GM19025 (cell line): ENCODE data around the gene TENT5C.

Experiments
- ATAC-seq: cut with Tn5 transposase; IDR thresholded peaks from one replicate; pipeline ENCODE4 v1.9.1; 2021; ENCODE audit warnings: mild to moderate bottlenecking, low read depth, moderate library complexity; ENCODE audit not compliant: unreplicated experiment

TENT5C gene

DNA sequence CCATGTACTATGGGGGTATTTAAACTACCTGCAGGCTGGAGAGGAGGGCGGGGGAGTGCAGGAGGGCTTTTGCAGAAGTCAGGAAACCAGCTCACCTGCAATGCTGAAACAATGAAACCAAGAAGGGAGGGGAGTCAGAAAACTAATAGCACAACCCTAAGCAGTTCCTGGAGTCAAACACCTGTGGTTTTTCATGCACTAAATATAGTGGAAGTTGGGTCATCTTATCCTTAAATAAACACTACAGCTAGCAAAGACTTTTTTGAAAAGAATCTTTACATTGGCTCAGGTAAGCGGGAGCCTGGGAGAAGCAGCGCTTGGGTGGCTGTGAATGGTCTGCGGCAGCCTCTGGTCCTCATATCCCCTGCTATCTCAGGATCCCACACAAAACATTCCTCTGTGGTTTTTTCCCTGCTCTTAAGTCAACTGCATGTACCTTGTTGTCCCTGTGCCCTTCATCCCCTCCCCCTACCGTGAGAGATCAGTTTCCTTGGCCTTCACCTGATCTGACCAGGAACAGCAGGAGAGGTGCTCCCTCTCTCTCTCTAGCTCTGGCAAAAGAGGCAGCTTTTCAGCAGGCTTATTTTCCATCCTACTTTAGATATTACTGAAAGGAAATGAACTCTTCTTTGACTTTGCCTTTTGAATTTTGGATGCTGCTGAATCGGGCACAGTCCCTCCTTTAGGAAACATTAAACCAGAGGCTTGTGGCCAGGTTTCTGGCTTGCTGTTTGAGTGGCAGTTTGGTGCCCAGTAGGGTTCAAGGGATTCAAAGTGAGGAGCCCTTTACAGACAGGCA lies 26.6 kb downstream of the TENT5C start:
- ATAC-seq: no peak

DNA sequence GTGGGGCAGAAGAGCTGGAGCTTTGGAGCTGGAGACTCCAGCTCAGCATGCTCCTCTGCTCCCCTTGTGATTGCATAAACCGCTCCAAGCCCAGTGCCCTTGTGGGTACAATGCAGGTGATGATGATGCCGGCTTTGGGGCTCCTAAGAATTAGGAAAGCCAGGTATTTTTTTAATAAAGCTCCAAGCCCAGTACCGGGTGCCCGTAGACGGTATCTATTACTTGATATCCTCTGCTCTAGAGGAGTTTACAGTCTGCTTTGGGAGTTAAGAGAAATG lies 27.2 kb downstream of the TENT5C start:
- ATAC-seq: no peak

DNA sequence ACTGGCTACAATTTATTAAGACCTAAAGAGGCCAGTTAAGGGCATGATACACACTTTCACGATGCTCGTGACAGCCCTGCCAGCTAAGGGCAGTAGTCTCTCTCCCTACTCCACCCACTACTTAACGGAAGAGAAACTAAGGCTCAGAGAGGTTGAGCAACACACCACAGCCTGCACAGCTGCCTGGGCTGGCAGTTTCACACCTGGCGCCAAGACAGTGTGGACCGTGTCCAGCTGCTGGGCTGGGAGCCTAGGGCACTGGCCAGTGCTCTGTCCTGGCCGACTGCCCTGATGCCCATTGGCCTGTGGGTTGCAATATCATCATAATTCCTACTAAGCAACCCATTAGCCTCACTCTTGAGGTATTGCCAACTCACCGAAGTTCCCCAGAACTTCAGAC lies 27.6 kb downstream of the TENT5C start:
- ATAC-seq: no peak

DNA sequence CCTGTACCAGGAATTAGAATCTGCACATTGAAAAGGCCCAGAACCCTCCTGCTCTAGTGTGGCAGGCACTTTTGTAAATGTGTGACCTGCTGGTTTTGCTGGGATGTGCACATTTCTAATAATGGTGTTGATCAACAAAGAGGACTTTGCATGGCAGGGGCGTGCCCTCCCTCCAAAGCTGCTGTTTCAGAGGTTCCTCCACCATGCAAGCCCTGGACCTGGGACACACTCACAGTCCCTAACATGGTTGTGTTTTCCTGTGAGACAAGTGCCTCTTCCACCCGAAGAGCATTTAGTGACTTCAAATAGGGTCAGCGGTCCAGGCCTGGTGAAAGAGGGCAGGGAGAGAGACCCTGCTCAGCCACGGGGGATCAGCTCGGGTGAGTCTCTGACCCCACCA lies 28.1 kb downstream of the TENT5C start:
- ATAC-seq: no peak

DNA sequence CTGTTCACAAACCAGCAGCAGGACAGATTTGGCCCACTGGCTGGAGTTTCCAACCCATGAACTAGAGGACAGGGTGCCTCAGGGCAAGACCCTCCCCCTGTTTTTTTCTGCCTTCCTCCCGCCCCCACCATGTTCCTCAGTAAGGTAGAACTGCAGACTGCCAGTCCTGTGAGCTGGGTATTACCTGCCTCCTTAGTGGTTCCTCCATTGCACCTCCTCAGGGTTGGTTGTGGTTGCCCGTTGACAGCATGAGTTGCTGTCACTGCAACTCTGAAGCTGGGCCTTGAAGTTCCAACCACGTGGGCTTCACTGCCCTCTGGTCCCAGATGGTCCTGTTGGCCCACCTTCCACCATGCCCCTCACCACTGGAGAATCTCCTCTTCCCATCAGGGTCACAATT lies 28.8 kb downstream of the TENT5C start:
- no peak for ATAC-seq

DNA sequence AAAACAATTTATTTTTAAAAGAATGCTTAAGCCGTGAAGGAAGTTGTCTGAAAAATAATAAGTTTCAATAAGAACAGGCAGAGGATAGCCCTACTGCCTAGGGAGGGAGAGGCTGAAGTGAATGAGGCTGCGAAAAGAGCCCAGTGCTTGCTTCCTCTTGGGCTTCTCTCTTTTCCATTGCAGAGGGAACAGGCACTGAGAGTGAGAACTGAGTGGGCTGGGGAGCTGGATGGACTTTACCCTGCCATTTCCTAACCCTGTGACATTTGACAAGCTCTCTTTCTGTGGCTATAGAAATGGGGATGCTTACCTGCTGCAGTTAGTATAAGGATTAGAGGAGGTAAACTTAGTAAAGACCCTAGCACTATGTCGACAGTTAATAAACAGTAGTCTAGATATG lies 30.0 kb downstream of the TENT5C start:
- ATAC-seq: no peak

DNA sequence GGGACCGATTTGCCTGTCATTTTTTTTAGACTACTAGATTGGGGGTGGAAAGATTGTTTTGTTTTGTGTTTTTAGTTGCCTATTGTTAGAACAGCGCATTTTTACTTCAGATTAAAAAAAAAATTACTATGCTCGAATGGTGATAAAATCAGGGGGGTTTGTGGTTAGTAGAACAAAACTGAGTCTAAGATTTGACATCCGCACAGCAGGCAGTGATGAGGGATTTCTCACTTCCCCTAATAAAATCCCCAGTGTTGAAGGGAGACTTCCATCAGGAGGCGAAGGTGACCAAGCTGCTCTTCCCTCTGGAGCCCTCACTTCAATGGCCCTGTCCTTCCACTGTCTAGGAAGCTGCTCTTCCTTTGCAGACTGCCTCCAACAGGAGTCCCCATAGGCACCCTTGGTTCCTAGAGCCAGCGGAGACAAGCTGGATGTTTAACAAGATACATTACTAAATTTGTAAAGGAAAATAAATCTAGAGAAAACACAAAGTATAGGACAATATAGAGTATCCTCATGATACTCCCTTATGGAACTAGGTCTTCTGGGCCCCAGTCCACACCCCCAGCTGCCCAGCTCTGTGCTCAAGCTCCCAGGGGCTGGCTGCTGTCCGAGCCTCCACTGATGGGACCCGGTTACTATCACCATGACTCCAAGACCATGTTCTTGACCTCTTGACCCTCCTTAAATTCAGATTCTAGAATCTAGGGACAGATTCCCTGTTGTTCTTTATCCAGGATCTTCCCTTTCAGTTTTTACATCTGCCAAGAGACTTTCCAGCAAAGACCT lies 31.0 kb downstream of the TENT5C start:
- no peak for ATAC-seq

DNA sequence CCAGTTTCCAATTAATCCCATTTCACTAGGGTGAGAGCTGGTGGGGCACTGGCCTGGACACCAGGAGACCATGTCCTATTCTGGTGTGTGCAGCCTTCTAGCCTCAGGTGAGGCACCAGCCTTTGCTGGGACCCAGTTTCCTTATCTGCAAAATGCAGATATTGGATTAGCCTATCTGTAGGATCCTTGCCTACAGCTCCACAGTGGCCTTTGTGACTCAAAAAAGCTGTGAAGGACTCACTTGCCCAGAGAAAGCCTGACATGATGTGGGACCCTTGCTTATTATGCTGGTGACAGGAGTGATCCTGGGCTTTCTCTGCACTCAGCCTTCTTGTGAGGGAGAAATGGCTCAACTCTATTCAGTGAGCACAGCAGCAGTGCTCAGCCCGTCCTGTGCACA lies 32.3 kb downstream of the TENT5C start:
- ATAC-seq: no peak

DNA sequence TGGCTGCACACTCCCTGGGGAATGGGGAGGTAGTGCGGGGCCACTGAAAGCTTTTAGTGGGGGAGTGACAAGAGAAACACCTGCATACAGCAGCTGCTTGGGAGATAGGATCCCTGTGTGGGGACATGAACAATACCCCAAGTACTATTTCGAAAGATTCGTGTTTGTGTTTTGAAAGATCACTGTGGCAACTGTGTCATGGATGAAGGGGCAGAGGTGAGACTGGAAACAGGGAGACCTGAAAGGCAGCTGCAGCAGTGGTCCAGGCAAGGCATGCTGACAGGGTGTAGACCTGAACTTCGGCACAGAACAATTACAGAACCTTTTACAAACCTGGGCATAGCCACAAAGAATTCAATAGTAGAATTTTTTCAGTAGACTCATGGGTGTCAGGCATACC lies 32.9 kb downstream of the TENT5C start:
- no peak for ATAC-seq

DNA sequence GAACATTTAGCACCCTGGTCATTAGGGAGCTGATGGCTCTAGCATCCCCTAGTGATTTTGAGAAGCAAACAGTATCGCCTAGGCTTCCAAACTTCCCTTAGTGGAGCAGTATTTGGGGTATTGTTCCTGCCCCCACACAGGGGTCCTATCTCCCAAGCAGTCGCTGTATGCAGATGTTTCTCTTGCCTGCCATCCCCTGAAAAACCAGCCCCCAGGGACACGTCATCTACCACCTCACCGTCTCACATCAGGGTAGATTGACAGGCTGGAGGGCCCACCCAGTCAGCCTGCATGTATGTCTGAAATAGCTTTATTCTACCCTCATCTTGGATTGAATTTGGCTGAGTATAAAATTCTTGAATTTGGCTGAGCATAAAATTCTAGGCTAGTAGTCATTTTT lies 33.9 kb downstream of the TENT5C start:
- no peak for ATAC-seq

DNA sequence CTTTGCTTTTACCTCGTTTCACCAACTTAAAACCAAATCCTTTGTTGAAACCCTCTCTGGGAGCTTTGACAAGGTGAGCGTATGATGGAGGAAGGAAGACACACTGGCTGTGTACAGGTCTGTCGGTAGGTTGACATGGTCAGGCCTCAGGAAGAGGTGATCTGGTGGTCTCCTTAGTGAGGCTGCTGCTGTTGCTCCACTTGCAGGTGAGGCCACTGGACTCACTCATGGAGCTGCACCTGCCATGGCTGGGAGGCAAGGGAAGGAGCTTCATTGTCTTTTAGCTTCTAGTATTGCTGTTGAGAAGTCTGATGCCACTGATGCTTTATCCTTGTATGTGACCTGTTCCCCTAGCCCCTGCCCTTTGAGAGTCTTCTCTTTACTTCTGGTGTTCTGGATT lies 35.7 kb downstream of the TENT5C start:
- ATAC-seq: no peak

DNA sequence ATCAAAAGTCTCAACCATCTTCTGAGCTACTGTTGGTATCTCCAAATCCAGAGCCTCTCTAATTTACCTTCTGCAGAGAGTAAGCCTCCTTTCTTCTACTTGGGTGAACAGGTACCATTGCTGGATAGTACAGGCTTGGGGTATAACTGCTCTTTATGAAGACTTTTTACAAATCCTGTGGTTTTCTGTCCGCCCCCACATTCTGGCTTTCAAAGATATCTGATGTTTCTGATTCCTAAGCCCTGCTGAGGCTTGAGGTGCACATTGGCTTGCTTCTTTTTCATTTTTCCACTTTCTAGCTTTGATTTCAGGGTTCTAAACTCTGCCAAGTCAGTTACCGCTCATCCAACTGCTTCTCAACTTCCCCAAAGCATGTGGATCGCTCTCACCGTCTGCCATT lies 37.1 kb downstream of the TENT5C start:
- ATAC-seq: no peak

DNA sequence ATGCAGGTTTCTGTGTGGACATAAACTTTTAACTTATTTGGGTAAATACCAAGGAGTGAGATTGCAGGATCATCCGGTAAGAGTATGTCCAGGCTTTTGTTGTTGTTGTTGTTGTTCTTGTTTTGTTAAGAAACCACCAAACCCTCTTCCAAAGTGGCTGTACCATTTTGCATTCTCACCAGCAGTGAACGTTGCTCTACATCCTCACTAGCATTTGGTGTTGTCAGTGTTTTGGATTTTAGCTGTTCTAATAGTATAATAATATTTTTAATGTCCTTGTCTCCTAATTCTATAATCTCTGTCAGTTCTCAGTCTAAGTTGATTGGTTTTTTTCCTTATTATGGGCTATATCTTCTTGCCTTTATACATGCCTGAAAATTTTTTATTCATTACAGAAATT lies 37.8 kb downstream of the TENT5C start:
- no peak for ATAC-seq

DNA sequence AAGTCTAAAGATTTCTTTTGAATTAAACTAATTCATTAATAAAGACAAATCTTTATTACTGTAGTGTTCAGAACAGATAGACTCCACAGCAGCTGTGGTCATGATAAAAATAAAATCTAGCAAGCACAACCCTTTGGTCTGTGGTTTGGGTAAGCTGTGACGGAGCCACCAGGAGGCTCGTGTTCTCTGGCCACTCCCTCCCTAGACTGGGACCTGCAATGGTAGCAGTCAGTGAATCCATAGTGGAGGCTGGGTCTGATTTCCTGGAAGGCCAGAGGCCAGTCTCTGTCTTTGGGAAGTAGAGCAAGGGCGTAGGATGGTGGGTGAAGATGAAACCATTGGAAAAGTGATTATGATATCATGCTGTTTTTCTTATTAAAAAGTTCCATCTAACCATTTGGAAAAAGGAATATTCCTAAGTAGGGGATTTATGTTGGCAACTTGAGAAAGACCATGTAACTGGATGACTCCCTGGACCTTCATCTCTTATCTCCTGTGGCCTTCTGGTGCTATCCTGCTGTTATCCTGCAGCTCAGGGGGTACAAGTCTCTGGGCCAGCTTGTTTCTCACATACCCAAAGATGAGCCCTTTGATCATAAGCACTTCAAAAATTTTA lies 39.0 kb downstream of the TENT5C start:
- peak; percentile 69 for ATAC-seq

DNA sequence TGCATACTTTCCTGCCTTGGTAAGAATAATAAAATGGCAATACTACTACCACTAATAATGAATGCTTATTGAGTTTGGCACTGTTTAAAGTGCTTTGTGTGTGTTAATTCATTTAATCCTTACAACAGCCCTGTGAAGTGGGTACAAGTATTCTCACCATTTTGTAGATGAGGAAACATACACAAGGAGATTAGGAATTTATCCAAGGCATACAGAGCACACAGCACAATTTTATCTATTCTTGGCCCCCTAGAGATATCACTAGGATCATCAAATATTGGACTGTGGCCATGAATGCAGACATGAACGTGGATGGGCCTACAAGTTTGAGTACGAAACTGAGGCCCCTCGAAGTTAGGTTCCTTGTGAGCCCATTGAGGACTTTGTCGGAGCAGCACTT lies 39.5 kb downstream of the TENT5C start:
- ATAC-seq: no peak

DNA sequence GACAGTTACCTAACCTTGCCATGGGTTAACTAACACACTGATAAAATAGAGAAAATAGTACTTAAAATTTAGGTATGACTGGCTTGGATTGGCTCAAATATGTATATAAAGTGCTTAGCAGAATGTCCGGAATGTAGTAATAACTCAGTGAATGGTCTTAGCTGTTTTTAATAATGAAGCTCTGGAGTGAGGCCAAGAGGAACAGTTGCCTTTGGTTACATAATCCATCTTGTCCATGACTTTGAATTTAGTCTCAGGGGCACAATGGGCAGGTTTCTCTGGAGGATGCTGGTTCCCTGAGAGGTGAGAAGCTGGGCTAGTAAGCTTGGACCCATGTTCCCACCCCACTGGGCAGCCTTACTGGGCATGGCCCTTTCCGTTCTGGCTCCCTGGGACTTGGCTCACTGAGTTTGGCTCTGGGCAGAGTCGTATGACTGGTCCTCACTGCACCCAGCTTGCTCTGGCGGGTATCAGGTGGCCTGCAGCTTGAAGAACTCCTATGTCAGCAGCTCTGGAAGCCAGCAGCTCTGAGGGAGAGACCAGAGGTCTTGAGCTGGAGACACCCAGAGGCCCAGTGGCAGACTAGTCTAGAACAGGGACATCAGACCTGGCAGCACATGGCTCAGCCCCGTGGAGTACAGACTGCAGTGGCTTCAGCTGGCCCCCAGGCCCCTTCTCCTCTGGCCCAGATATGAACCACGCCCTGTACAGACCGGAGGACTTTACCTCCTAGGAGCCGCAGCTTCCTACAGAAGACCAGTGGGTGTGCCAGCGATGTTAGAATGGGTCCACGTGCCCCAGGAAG lies 40.4 kb downstream of the TENT5C start:
- ATAC-seq: no peak

DNA sequence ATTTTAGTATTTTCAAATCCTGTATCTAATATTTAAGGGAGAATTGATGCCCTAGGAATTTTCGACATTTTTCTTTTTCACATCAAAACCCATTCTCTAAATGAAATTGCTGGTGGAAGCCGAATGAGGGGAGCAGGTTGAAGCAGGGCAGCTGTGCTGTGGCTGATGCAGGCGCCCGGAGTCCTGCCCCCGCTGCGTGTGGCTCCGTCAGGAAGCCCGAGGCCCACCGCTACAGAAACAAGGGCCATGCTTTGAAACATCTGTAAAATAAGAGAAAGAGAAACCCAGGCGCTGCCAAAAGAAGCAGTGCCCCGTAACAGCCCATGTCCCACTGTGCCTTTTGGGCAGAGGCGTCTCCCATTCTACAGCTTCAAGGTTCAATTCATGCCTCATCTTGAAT lies 41.1 kb downstream of the TENT5C start:
- no peak for ATAC-seq

DNA sequence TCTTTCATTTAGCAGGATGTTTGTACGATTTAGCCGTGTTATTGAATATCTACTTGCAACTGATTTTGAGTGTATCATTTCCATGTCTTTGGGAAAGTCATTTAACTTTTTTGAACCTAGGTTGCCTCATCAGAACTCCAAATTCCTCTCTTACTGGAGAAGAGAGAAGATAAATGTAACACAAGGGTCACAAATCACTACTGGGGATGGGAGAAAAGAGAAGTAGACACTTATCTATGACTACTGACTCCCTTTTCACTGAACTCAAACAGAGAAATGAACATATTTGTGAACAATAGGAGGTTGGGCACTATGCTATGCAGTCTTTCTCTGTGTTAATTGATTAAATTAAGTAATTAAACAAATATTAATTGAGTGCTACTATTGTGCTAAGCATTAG lies 42.2 kb downstream of the TENT5C start:
- ATAC-seq: no peak

DNA sequence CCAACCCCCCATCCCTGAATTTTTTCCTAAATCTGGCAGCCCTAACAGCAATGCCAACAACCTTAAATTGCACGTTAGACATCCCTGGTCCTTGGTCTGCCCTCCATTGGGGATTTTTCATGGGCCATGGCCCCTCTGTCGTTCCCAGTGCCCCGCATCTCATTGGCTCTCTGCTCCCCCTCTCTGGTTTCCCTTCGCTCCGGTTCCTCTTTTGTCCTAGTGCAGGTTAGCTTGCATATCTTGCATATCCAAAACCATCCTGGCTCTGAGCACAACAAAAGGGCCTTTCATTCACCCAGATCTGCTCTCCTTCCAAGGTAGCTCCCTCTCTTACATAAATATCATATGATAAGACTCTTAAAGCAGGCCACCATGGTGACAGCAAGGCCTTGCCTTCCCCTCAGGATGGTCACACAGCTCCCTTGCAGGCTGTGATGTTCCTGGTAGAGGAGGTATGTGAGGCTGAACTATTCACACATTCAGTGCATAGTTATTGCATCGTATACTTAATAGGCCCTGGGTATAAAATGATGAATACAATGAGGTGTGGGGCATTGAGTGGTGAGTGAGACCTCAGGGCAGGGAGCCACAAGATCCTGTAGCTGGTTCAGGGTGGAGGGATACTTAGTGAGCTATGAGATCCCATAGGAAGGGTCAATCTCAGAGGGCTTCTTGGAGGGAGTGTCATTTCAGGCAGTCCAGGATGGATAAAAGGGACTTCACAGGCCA lies 45.2 kb downstream of the TENT5C start:
- no peak for ATAC-seq

DNA sequence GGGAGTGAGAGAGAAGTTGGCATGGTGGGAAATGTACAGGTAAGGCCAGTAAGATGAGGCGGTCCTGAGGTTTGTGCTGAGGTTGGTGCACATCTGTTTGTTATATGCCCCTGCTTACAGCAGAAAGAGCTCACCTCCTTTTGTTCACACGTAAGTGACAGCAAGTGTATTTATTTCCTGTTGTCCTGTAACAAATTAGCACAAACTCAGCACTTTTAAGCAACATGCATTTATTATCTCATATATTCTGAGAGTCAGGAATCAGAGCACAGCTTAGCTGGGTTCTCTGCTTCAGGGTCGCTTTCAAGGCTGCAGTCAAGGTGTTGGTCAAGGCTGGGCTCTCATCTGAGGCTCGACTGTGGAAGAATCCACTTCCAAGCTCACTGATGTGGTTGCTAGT lies 45.8 kb downstream of the TENT5C start:
- ATAC-seq: no peak
